Hepatocyte (in vitro differentiated cells): ENCODE measurements around the gene RELT.

Experiments
- CTCF ChIP-seq: fragments of 200-600 bp; sonication (generic); IDR thresholded peaks from 2 replicates; pipeline ENCODE4 v1.5.1; 2016; ENCODE audit warnings: antibody characterized with exemption, mild to moderate bottlenecking; ENCODE audit not compliant: poor library complexity
- EZH2 ChIP-seq: fragments of 200-600 bp; sonication (generic); IDR thresholded peaks from 2 replicates; pipeline ENCODE4 v1.6.1; 2016; ENCODE audit warnings: antibody characterized with exemption, mild to moderate bottlenecking, borderline replicate concordance

GRCh38 chr11:73345481-73346160 is 30.6 kb upstream of the RELT start:
- TF ChIP-seq CTCF: no peak
- TF ChIP-seq EZH2: no peak
